Spleen (tissue), 7 donors: ENCODE data around the gene DPPA5.

Source experiments
- CTCF ChIP-seq, 11 experiments: fragments of 200-600 bp in 7 of 11; fragments of 450-650 bp in 4 of 11; sonication (generic) in 4 of 11; IDR thresholded peaks in 8 of 11; conservative IDR thresholded peaks in 3 of 11; 1 replicate in 7 of 11; 2 replicates in 4 of 11; pipeline versions ENCODE4 v1.4.0 to v1.8.0; 2016 to 2021; ENCODE audit warnings: antibody characterized with exemption in 11 of 11, inconsistent platforms in 4 of 11, mild to moderate bottlenecking in 1 of 11
- POLR2A ChIP-seq, 3 donors: fragments of 450-650 bp; IDR thresholded peaks; one replicate each; pipeline ENCODE4 v1.5.1; 2017; ENCODE audit warnings: antibody characterized with exemption in 3 of 3, mild to moderate bottlenecking in 1 of 3
- donor health status: DM: no; HTN: no; CAD: no; lungs with moderate emphysema.
- donor health status: DM: no; HTN: no; CAD: no.
- donor health status: DM: no; HTN: no; CAD: no.

DNA sequence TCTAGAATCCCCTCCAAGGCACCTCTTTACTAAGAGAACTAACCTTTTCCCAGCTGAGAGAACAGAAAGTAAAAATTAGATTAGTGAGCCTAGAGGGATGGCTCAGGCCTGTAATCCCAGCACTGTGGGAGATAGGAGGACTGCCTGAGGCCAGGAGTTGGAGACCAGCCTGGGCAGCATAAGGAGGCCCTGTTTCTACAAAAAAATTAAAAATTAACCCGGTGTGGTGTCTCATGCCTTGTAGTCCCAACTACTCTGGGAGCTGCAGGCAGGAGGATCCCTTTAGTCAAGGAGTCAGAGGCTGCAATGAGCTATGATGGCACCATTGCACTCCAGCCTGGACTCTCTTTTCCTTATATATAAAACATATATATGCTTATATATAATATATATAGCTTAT is 21.1 kb upstream of the DPPA5 start:
- no peak for TF ChIP-seq CTCF (IDR thresholded peaks at IDR 0.05 in 8 of 11, conservative IDR thresholded peaks at IDR 0.05 in 3 of 11)
- TF ChIP-seq POLR2A (IDR thresholded peaks at IDR 0.05), result no peak
